OCI-LY1 (cell line): ENCODE measurements around the gene KIRREL3.

Source experiments
- H2AFZ ChIP-seq: fragments of 200-600 bp; sonication (generic), shearing (Covaris generic); 2 replicates; pipeline ENCODE4 v1.6.0; 2014; ENCODE audit warnings: antibody characterized with exemption, mild to moderate bottlenecking, low read length
- H3F3A ChIP-seq: fragments of 200-600 bp; sonication (generic), shearing (Covaris generic); 2 replicates; pipeline ENCODE4 v1.6.0; 2014; ENCODE audit warnings: mild to moderate bottlenecking, antibody characterized with exemption, low read length, moderate library complexity; ENCODE audit not compliant: insufficient read depth
- H3K27ac ChIP-seq: fragments of 200-600 bp; sonication (generic); 2 replicates; pipeline ENCODE4 v1.5.1; 2014; ENCODE audit warnings: low read length, mixed run types, mild to moderate bottlenecking, low read depth; ENCODE audit not compliant: poor library complexity, severe bottlenecking
- H3K27me3 ChIP-seq: fragments of 200-600 bp; sonication (generic); 2 replicates; pipeline ENCODE4 v1.6.0; 2014; ENCODE audit warnings: antibody characterized with exemption, mild to moderate bottlenecking, low read length, moderate library complexity; ENCODE audit not compliant: insufficient read depth
- H3K36me3 ChIP-seq: fragments of 200-600 bp; sonication (generic); 2 replicates; pipeline ENCODE4 v1.6.1; 2014; ENCODE audit warnings: mild to moderate bottlenecking, antibody characterized with exemption, low read length, moderate library complexity, mixed read lengths; ENCODE audit not compliant: insufficient read depth
- H3K4me1 ChIP-seq: fragments of 200-600 bp; sonication (generic); 2 replicates; pipeline ENCODE4 v1.5.1; 2014; ENCODE audit warnings: mild to moderate bottlenecking, low read length, moderate library complexity; ENCODE audit not compliant: insufficient read depth, severe bottlenecking
- H3K4me2 ChIP-seq: fragments of 200-600 bp; sonication (generic), shearing (Covaris generic); 2 replicates; pipeline ENCODE4 v1.6.1; 2014; ENCODE audit warnings: low read length
- H3K4me3 ChIP-seq: fragments of 200-600 bp; sonication (generic); 2 replicates; pipeline ENCODE4 v1.5.1; 2014; ENCODE audit warnings: low read length, low read depth, mild to moderate bottlenecking, mixed read lengths; ENCODE audit not compliant: poor library complexity, severe bottlenecking
- H3K79me2 ChIP-seq: fragments of 200-600 bp; shearing (Covaris generic); 2 replicates; pipeline ENCODE4 v1.6.1; 2016; ENCODE audit warnings: mixed run types, low read length, mixed read lengths; ENCODE audit not compliant: insufficient read depth
- H3K9ac ChIP-seq: fragments of 200-600 bp; sonication (generic), shearing (Covaris generic); 2 replicates; pipeline ENCODE4 v1.6.1; 2014; ENCODE audit warnings: mild to moderate bottlenecking, low read length, mixed read lengths
- H3K9me2 ChIP-seq: fragments of 200-600 bp; sonication (generic), shearing (Covaris generic); 2 replicates; pipeline ENCODE4 v1.6.1; 2014; ENCODE audit warnings: low read depth, mild to moderate bottlenecking, low read length, mixed read lengths
- H3K9me3 ChIP-seq: fragments of 200-600 bp; shearing (Covaris generic); 2 replicates; pipeline ENCODE4 v1.6.1; 2014; ENCODE audit warnings: low read length, mixed read lengths
- H4K20me1 ChIP-seq: fragments of 200-600 bp; sonication (generic), shearing (Covaris generic); 2 replicates; pipeline ENCODE4 v1.6.0; 2016; ENCODE audit warnings: mild to moderate bottlenecking, low read length; ENCODE audit not compliant: insufficient read depth
- CTCF ChIP-seq: fragments of 200-600 bp; sonication (generic), shearing (Covaris generic); IDR thresholded peaks from 2 replicates; pipeline ENCODE4 v1.5.1; 2017; ENCODE audit warnings: mild to moderate bottlenecking, antibody characterized with exemption, low read length, moderate library complexity, mixed read lengths
- EZH2 ChIP-seq: fragments of 200-600 bp; sonication (generic), shearing (Covaris generic); IDR thresholded peaks from 2 replicates; pipeline ENCODE4 v1.8.0; 2017; ENCODE audit warnings: borderline replicate concordance, mixed run types, mild to moderate bottlenecking, antibody characterized with exemption, low read length, moderate library complexity, mixed read lengths

Gene KIRREL3

GRCh38 chr11:126405906-126406305 lies 594.7 kb downstream of the KIRREL3 start:
- Histone ChIP-seq H3K9ac (no peak overlapping the region), H3F3A (no peaks in the 10 kb centered on the region), H3K4me3 (no peak overlapping the region), H3K27ac (no peak overlapping the region), H3K79me2 (no peaks in the 10 kb centered on the region), H2AFZ (no peak overlapping the region), H3K9me3 (no peaks in the 10 kb centered on the region), H3K4me2 (no peak overlapping the region), H3K27me3 (no peaks in the 10 kb centered on the region), H4K20me1 (no peaks in the 10 kb centered on the region), H3K36me3 (no peaks in the 10 kb centered on the region), H3K9me2 (no peaks in the 10 kb centered on the region), H3K4me1 (no peaks in the 10 kb centered on the region)
- TF ChIP-seq EZH2, result no peak
- no peak for TF ChIP-seq CTCF

DNA sequence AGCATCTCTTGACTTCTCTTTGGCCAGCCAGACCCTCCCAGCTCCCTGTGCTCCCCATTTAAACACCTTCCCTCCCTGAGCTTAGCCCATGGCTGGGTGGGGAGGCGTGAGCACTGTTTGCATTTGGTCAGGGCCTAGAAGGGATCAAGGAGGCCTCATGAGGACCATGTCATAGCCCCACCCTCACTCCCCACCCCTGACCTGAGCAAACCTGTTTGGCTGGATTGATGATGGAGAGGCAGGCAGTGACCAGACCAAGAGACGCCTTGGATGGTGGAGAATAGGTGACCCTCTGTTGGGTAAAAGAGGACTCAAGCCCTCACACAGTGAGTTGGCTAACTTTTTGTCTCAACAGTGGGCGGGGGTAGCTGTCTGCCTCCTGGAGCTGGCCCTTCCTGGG lies 595.2 kb downstream of the KIRREL3 start:
- H3F3A ChIP-seq, result no peaks in the 10 kb centered on the region
- no peaks in the 10 kb centered on the region for H3K9me2 ChIP-seq
- no peaks in the 10 kb centered on the region for H4K20me1 ChIP-seq
- H3K9me3 ChIP-seq, result no peaks in the 10 kb centered on the region
- H3K4me2 ChIP-seq, result no peak overlapping the region
- H2AFZ ChIP-seq, result no peak overlapping the region
- TF ChIP-seq EZH2, result no peak
- no peak for TF ChIP-seq CTCF
- no peaks in the 10 kb centered on the region for H3K27me3 ChIP-seq
- H3K27ac ChIP-seq, result no peak overlapping the region
- no peaks in the 10 kb centered on the region for H3K79me2 ChIP-seq
- no peak overlapping the region for H3K9ac ChIP-seq
- H3K36me3 ChIP-seq, result no peaks in the 10 kb centered on the region
- H3K4me3 ChIP-seq, result no peak overlapping the region
- H3K4me1 ChIP-seq, result no peaks in the 10 kb centered on the region

DNA sequence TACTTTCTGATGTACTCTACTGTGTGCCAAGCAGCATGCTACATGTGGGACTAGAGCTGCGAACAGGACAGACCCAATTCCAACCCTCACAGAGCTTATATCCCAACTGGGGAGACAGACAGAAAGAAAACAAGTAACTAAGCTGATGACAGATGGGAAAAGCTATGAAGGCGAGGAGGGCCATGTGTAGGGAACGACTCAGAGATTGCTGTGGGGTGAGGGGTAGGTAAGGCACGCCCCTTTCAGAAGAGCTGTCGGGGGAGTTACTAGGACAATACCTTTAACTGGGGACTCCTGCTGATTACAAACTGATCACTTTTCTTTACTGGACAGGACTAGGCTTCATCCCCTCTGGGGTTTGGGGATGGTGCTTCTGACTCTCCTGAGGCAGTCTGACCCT lies 596.2 kb downstream of the KIRREL3 start:
- Histone ChIP-seq H3K4me1 (no peaks in the 10 kb centered on the region), H3K9me2 (no peaks in the 10 kb centered on the region), H3K27me3 (no peaks in the 10 kb centered on the region; the same call in 1 of the 2 replicates), H3K36me3 (no peaks in the 10 kb centered on the region), H4K20me1 (no peaks in the 10 kb centered on the region), H3K4me3 (no peak overlapping the region), H3K27ac (no peak overlapping the region), H3K79me2 (no peaks in the 10 kb centered on the region), H2AFZ (no peak overlapping the region), H3K9ac (no peak overlapping the region), H3K9me3 (no peaks in the 10 kb centered on the region), H3F3A (no peaks in the 10 kb centered on the region), H3K4me2 (no peak overlapping the region)
- TF ChIP-seq EZH2 (no peak), CTCF (no peak)
